Measurements from ENCODE around the gene NSD1.
"Not testable (repeated sequence)": the region's sequence is repeated elsewhere in the genome, so short reads cannot be mapped to it uniquely, and the experiment has no call there.

NSD1 gene

DNA sequence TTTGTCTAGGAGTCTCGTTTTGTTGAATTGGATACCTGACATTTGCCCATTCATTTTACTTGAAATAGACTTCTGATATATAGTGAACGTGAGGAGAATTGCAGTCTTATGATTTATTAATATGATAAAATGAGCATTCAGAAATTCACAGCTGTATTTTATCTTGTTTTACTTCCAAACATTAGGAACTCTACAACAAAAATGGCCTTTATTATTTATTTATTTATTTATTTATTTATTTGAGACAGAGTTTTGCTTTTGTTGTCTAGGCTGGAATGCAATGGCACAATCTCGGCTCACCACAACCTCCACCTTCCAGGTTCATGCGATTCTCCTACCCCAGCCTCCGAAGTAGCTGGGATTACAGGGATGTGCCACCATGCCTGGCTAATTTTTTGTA lies 108.7 kb downstream of the NSD1 start:
- Histone ChIP-seq H3K36me3 (ENCODE audit: control insufficient read depth, insufficient read depth, low read length, severe bottlenecking) (peaks cover 56% of the 10 kb centered on the region), H3K27me3 (replicated peaks; ENCODE audit: control insufficient read depth, insufficient read depth, low read length) (no peaks in the 10 kb centered on the region), H3K9me3 (ENCODE audit: control insufficient read depth, low read length) (no peaks in the 10 kb centered on the region), H3K4me3 (ENCODE audit: low read length) (no peak overlapping the region), H3K4me1 (ENCODE audit: control insufficient read depth, insufficient read depth, low read length) (peaks cover 4% of the 10 kb centered on the region), H3K9ac (ENCODE audit: low read length) (no peak overlapping the region)
- no peak for DNase-seq (ENCODE audit: low read depth)

- no peak for DNase-seq (ENCODE audit: low read depth)
- Histone ChIP-seq H3K9me3 (ENCODE audit: control insufficient read depth, low read length) (no peaks in the 10 kb centered on the region), H3K9ac (ENCODE audit: low read length) (no peak overlapping the region), H3K4me1 (ENCODE audit: control insufficient read depth, insufficient read depth, low read length) (peaks cover 4% of the 10 kb centered on the region), H3K36me3 (ENCODE audit: control insufficient read depth, insufficient read depth, low read length, severe bottlenecking) (peaks cover 58% of the 10 kb centered on the region), H3K4me3 (ENCODE audit: low read length) (no peak overlapping the region), H3K27me3 (replicated peaks; ENCODE audit: control insufficient read depth, insufficient read depth, low read length) (no peaks in the 10 kb centered on the region)
Observed at GRCh38 chr5:177249761-177250537, 116.4 kb downstream of the NSD1 start.

DNA sequence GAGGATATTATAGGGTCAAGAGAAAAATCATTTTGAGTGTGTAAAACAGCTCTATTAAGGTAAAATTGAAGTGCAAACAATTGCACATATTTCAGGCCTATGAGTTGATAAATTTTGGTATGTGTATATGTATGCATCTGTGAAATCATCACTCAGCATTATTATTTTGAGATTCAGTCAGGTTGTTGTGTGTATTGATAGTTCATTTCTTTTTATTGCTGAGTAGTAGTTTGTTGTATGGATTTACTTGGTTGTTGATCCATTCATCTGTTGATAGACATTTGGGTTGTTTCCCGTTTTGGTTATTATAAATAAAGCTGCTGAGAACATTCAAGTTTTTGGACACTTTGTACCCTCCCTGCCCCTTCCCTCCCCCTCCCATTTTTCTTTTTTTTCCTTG lies 119.7 kb downstream of the NSD1 start:
- no peak for DNase-seq (ENCODE audit: low read depth)
- Histone ChIP-seq H3K36me3 (ENCODE audit: control insufficient read depth, insufficient read depth, low read length, severe bottlenecking) (peaks cover 56% of the 10 kb centered on the region), H3K9ac (ENCODE audit: low read length) (no peak overlapping the region)

GRCh38 chr5:177256296-177256695 lies 122.7 kb downstream of the NSD1 start:
- no peaks in the 10 kb centered on the region for H3K27me3 ChIP-seq (replicated peaks; ENCODE audit: control insufficient read depth, insufficient read depth, low read length)
- no peak for DNase-seq (ENCODE audit: low read depth)
- no peak overlapping the region for H3K4me3 ChIP-seq (ENCODE audit: low read length)
- no peaks in the 10 kb centered on the region for H3K4me1 ChIP-seq (ENCODE audit: control insufficient read depth, insufficient read depth, low read length)
- peaks cover 68% of the 10 kb centered on the region for H3K36me3 ChIP-seq (ENCODE audit: control insufficient read depth, insufficient read depth, low read length, severe bottlenecking)
- no peak overlapping the region for H3K9ac ChIP-seq (ENCODE audit: low read length)
- H3K9me3 ChIP-seq (ENCODE audit: control insufficient read depth, low read length) = no peaks in the 10 kb centered on the region

More for the DNA sequence above, 119.7 kb downstream of the NSD1 start:
- Histone ChIP-seq H3K27me3 (replicated peaks; ENCODE audit: control insufficient read depth, insufficient read depth, low read length) (no peaks in the 10 kb centered on the region), H3K4me3 (ENCODE audit: low read length) (no peak overlapping the region), H3K4me1 (ENCODE audit: control insufficient read depth, insufficient read depth, low read length) (no peaks in the 10 kb centered on the region), H3K9me3 (ENCODE audit: control insufficient read depth, low read length) (no peaks in the 10 kb centered on the region)

- DNase-seq (ENCODE audit: low read depth); H3K9ac ChIP-seq (ENCODE audit: low read length); H3K9me3 ChIP-seq (ENCODE audit: control insufficient read depth, low read length); H3K4me1 ChIP-seq (ENCODE audit: control insufficient read depth, insufficient read depth, low read length); H3K27me3 ChIP-seq (replicated peaks; ENCODE audit: control insufficient read depth, insufficient read depth, low read length); H3K4me3 ChIP-seq (ENCODE audit: low read length): not testable (repeated sequence)
- peaks cover 71% of the 10 kb centered on the region for H3K36me3 ChIP-seq (ENCODE audit: control insufficient read depth, insufficient read depth, low read length, severe bottlenecking)
Observed at GRCh38 chr5:177258711-177259110, 125.1 kb downstream of the NSD1 start.

- no peak overlapping the region for H3K4me3 ChIP-seq (ENCODE audit: low read length)
- no peaks in the 10 kb centered on the region for H3K4me1 ChIP-seq (ENCODE audit: control insufficient read depth, insufficient read depth, low read length)
- H3K27me3 ChIP-seq (replicated peaks; ENCODE audit: control insufficient read depth, insufficient read depth, low read length) = no peaks in the 10 kb centered on the region
- peaks cover 65% of the 10 kb centered on the region for H3K36me3 ChIP-seq (ENCODE audit: control insufficient read depth, insufficient read depth, low read length, severe bottlenecking)
- DNase-seq (ENCODE audit: low read depth) = no peak
- no peak overlapping the region for H3K9ac ChIP-seq (ENCODE audit: low read length)
- no peaks in the 10 kb centered on the region for H3K9me3 ChIP-seq (ENCODE audit: control insufficient read depth, low read length)
Observed at GRCh38 chr5:177260961-177261360, 127.4 kb downstream of the NSD1 start.

DNA sequence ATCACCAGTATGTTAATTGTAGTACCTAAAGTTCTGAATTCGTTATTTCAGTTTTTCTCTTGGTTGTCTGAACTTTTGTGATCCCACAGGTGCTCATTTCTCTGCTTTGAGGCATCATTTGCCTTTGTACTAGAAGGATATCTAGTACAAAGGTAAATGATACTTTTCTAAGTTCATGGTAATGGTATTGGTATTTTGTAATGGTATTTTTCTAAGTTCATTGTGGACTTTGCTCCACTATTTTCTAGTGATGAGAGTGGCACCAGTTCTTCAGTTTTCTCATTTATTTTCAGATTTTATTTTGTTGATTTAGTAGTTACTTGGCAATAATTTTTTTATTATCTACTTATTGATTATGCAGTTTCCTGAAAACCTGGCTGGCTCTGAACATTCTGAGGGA lies 127.9 kb downstream of the NSD1 start:
- H3K9me3 ChIP-seq (ENCODE audit: control insufficient read depth, low read length) = no peaks in the 10 kb centered on the region
- no peaks in the 10 kb centered on the region for H3K4me1 ChIP-seq (ENCODE audit: control insufficient read depth, insufficient read depth, low read length)
- H3K36me3 ChIP-seq (ENCODE audit: control insufficient read depth, insufficient read depth, low read length, severe bottlenecking) = peaks cover 66% of the 10 kb centered on the region
- H3K9ac ChIP-seq (ENCODE audit: low read length) = no peak overlapping the region
- H3K27me3 ChIP-seq (replicated peaks; ENCODE audit: control insufficient read depth, insufficient read depth, low read length) = no peaks in the 10 kb centered on the region
- no peak for DNase-seq (ENCODE audit: low read depth)
- no peak overlapping the region for H3K4me3 ChIP-seq (ENCODE audit: low read length)

DNA sequence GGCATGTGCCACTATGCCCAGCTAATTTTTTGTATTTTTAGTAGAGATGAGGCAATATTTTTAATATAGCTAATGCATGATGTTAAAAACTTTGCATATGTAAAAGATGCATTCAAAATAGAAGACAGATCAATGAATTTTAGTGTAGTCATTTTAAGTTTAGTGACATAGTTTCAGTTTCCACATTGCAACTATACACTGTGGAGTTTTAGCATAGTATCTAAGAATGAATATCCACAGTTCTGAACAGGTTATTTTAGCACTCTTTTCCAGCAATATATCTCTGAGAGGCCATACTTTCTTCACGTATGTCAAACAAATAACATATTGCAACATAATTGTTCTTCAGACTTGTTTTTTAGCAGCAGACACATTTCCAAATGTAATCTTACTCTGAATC lies 130.6 kb downstream of the NSD1 start:
- DNase-seq (ENCODE audit: low read depth) = no peak
- H3K9ac ChIP-seq (ENCODE audit: low read length) = no peak overlapping the region
- H3K4me3 ChIP-seq (ENCODE audit: low read length) = no peak overlapping the region
- no peaks in the 10 kb centered on the region for H3K27me3 ChIP-seq (replicated peaks; ENCODE audit: control insufficient read depth, insufficient read depth, low read length)
- peaks cover 58% of the 10 kb centered on the region for H3K36me3 ChIP-seq (ENCODE audit: control insufficient read depth, insufficient read depth, low read length, severe bottlenecking)
- no peaks in the 10 kb centered on the region for H3K9me3 ChIP-seq (ENCODE audit: control insufficient read depth, low read length)
- H3K4me1 ChIP-seq (ENCODE audit: control insufficient read depth, insufficient read depth, low read length) = peaks cover 13% of the 10 kb centered on the region

- H3K36me3 ChIP-seq (ENCODE audit: control insufficient read depth, insufficient read depth, low read length, severe bottlenecking) = peaks cover 60% of the 10 kb centered on the region
Observed at GRCh38 chr5:177265395-177265794, 131.8 kb downstream of the NSD1 start.

DNA sequence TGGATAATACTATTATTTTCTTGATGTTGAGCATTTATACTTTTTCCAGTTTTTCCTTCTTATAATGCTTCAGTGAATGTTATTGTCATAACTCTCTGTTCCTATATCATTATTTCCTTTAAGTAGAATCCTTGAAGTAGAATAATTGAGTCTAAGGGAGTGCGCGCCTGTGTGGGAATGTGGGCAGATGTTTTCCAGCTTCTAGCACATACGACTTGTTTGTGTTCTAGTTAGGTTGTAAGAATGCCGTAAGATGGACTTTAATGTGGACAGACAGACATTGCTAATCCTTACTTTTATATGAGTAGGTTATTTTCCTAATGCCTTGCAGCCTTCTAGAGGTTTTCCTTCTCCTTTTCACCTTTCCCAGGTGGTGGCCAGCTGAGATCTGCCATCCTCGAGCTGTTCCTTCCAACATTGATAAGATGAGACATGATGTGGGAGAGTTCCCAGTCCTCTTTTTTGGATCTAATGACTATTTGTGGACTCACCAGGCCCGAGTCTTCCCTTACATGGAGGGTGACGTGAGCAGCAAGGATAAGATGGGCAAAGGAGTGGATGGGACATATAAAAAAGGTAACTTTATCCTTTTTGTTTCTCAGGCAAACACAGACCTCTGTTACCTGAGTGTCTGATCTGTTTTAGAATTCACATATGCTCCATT lies 135.8 kb downstream of the NSD1 start:
- no peak for DNase-seq (ENCODE audit: low read depth)
- Histone ChIP-seq H3K9ac (ENCODE audit: low read length) (no peak overlapping the region), H3K36me3 (ENCODE audit: control insufficient read depth, insufficient read depth, low read length, severe bottlenecking) (peaks cover 58% of the 10 kb centered on the region), H3K4me3 (ENCODE audit: low read length) (no peak overlapping the region), H3K4me1 (ENCODE audit: control insufficient read depth, insufficient read depth, low read length) (peaks cover 24% of the 10 kb centered on the region), H3K9me3 (ENCODE audit: control insufficient read depth, low read length) (no peaks in the 10 kb centered on the region), H3K27me3 (replicated peaks; ENCODE audit: control insufficient read depth, insufficient read depth, low read length) (no peaks in the 10 kb centered on the region)

More at GRCh38 chr5:177265395-177265794, 131.8 kb downstream of the NSD1 start:
- Histone ChIP-seq H3K4me1 (ENCODE audit: control insufficient read depth, insufficient read depth, low read length) (peaks cover 21% of the 10 kb centered on the region), H3K9ac (ENCODE audit: low read length) (no peak overlapping the region), H3K9me3 (ENCODE audit: control insufficient read depth, low read length) (no peaks in the 10 kb centered on the region), H3K27me3 (replicated peaks; ENCODE audit: control insufficient read depth, insufficient read depth, low read length) (no peaks in the 10 kb centered on the region), H3K4me3 (ENCODE audit: low read length) (no peak overlapping the region)
- DNase-seq (ENCODE audit: low read depth) = no peak

DNA sequence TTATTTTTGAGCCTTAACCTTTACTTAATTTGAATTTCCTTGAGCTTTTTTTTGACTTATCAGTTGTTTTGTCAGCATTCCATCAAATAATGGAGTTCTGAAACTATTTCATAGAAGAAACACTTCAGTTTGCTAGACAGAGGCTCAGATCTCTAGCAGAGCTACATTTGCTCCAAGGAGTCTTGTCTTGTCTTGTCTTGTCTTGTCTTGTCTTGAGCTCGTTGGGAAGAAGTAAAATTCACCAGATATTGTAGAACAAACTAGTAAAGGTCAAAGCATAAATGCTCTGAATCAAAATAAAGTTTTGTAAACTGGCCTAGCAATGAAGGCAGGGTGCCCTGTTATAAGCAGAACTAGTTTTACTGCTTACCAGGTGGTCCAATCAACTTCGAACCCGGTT lies 136.4 kb downstream of the NSD1 start:
- H3K27me3 ChIP-seq (replicated peaks; ENCODE audit: control insufficient read depth, insufficient read depth, low read length) = no peaks in the 10 kb centered on the region
- DNase-seq (ENCODE audit: low read depth) = no peak
- H3K4me1 ChIP-seq (ENCODE audit: control insufficient read depth, insufficient read depth, low read length) = peaks cover 24% of the 10 kb centered on the region
- peaks cover 63% of the 10 kb centered on the region for H3K36me3 ChIP-seq (ENCODE audit: control insufficient read depth, insufficient read depth, low read length, severe bottlenecking)
- no peak overlapping the region for H3K9ac ChIP-seq (ENCODE audit: low read length)
- no peaks in the 10 kb centered on the region for H3K9me3 ChIP-seq (ENCODE audit: control insufficient read depth, low read length)
- H3K4me3 ChIP-seq (ENCODE audit: low read length) = no peak overlapping the region

All from adipocyte (in vitro differentiated cells).